Parathyroid adenoma (tissue), 2 donors: ENCODE results near the gene HPS5.

Experiments
- H2AFZ ChIP-seq: fragments of 300-600 bp; sonication (generic); one replicate; pipeline ENCODE4 v1.7.0; 2017; ENCODE audit warnings: antibody characterized with exemption, mild to moderate bottlenecking
- H3K27ac ChIP-seq: fragments of 300-600 bp; sonication (generic); one replicate; pipeline ENCODE4 v1.7.0; 2017
- H3K27me3 ChIP-seq: fragments of 300-600 bp; sonication (generic); one replicate; pipeline ENCODE4 v1.7.0; 2017; ENCODE audit warnings: low read length; ENCODE audit not compliant: control insufficient read depth, insufficient read depth
- H3K36me3 ChIP-seq: fragments of 300-600 bp; sonication (generic); one replicate; pipeline ENCODE4 v1.7.0; 2017; ENCODE audit warnings: low read length; ENCODE audit not compliant: control insufficient read depth, insufficient read depth
- H3K4me1 ChIP-seq: fragments of 300-600 bp; sonication (generic); one replicate; pipeline ENCODE4 v1.7.0; 2017; ENCODE audit warnings: control low read depth
- H3K4me2 ChIP-seq: fragments of 300-600 bp; sonication (generic); one replicate; pipeline ENCODE4 v1.7.0; 2017; ENCODE audit warnings: low read length
- H3K4me3 ChIP-seq: fragments of 300-600 bp; sonication (generic); one replicate; pipeline ENCODE4 v1.7.0; 2017; ENCODE audit warnings: low read depth, low read length
- H3K79me2 ChIP-seq: fragments of 300-600 bp; sonication (generic); one replicate; pipeline ENCODE4 v1.7.0; 2017; ENCODE audit warnings: control low read depth
- H3K9ac ChIP-seq: fragments of 300-600 bp; sonication (generic); one replicate; pipeline ENCODE4 v1.7.0; 2017; ENCODE audit warnings: mild to moderate bottlenecking
- H3K9me3 ChIP-seq: fragments of 300-600 bp; sonication (generic); one replicate; pipeline ENCODE4 v1.7.0; 2017; ENCODE audit warnings: low read length; ENCODE audit not compliant: control insufficient read depth
- CTCF ChIP-seq: fragments of 300-600 bp; sonication (generic); IDR thresholded peaks from one replicate; pipeline ENCODE4 v1.7.0; 2017; ENCODE audit warnings: antibody characterized with exemption, mild to moderate bottlenecking
- donor health status: primary hyperparathyroidism.

HPS5 gene

GRCh38 chr11:18358646-18359045, 36.7 kb upstream of the HPS5 start:
- Histone ChIP-seq H3K36me3 (no peaks in the 10 kb centered on the region), H3K9me3 (no peaks in the 10 kb centered on the region), H2AFZ (no peak overlapping the region), H3K4me1 (no peaks in the 10 kb centered on the region), H3K4me3 (no peak overlapping the region), H3K27me3 (no peaks in the 10 kb centered on the region), H3K79me2 (no peaks in the 10 kb centered on the region), H3K9ac (no peak overlapping the region), H3K27ac (no peak overlapping the region), H3K4me2 (no peak overlapping the region)
- TF ChIP-seq CTCF, result no peak

GRCh38 chr11:18352581-18352980, 30.6 kb upstream of the HPS5 start:
- Histone ChIP-seq H3K4me2 (no peak overlapping the region), H3K9ac (no peak overlapping the region), H2AFZ (no peak overlapping the region), H3K4me1 (no peaks in the 10 kb centered on the region), H3K9me3 (no peaks in the 10 kb centered on the region), H3K4me3 (no peak overlapping the region), H3K27me3 (no peaks in the 10 kb centered on the region), H3K79me2 (no peaks in the 10 kb centered on the region), H3K27ac (no peak overlapping the region), H3K36me3 (no peaks in the 10 kb centered on the region)
- no peak for TF ChIP-seq CTCF

GRCh38 chr11:18347471-18348125, 25.7 kb upstream of the HPS5 start:
- Histone ChIP-seq H3K9me3 (no peaks in the 10 kb centered on the region), H3K79me2 (no peaks in the 10 kb centered on the region), H3K27ac (no peak overlapping the region), H3K36me3 (no peaks in the 10 kb centered on the region), H3K4me2 (no peak overlapping the region), H3K4me3 (no peak overlapping the region), H3K27me3 (no peaks in the 10 kb centered on the region), H2AFZ (no peak overlapping the region), H3K4me1 (no peaks in the 10 kb centered on the region), H3K9ac (no peak overlapping the region)
- no peak for TF ChIP-seq CTCF

GRCh38 chr11:18332891-18333290, 11.0 kb upstream of the HPS5 start:
- Histone ChIP-seq H3K36me3 (no peaks in the 10 kb centered on the region), H3K4me3 (no peak overlapping the region), H2AFZ (no peak overlapping the region), H3K4me2 (no peak overlapping the region), H3K79me2 (no peaks in the 10 kb centered on the region), H3K9ac (no peak overlapping the region), H3K27ac (no peak overlapping the region), H3K27me3 (no peaks in the 10 kb centered on the region), H3K4me1 (no peaks in the 10 kb centered on the region), H3K9me3 (no peaks in the 10 kb centered on the region)
- no peak for TF ChIP-seq CTCF

GRCh38 chr11:18332302-18332701, 10.4 kb upstream of the HPS5 start:
- Histone ChIP-seq H3K9ac (no peak overlapping the region), H2AFZ (no peak overlapping the region), H3K9me3 (no peaks in the 10 kb centered on the region), H3K4me1 (no peaks in the 10 kb centered on the region), H3K4me2 (no peak overlapping the region), H3K27ac (no peak overlapping the region), H3K4me3 (no peak overlapping the region), H3K27me3 (no peaks in the 10 kb centered on the region), H3K79me2 (no peaks in the 10 kb centered on the region), H3K36me3 (no peaks in the 10 kb centered on the region)
- no peak for TF ChIP-seq CTCF
